ENCODE measurements around the gene MAJIN. TPM values are rescaled to one million over a fixed set of nuclear protein-coding genes. Genes with fewer than 3 reads are reported as not detected.

The MAJIN gene
- total and polyA plus RNA-seq, 4 donors = 0.09 to 0.31 TPM; not detected in 2

DNA sequence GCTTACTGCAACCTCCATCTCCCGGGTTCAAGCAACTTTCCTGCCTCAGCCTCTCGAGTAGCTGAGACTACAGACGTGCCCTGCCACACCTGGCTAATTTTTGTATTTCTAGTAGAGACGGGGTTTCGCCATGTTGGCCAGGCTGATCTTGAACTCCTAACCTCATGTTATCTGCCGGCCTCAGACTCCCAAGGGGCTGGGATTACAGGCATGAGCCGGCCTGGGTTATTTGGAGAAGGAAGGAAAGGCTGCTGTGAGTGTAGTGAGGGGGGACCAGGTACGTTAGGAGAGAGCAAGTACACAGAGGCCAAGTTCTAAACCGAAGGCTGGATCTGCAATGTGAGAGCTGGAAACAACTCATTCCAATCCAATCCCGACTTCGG is 24.4 kb upstream of the MAJIN start:
- H3K4me1 ChIP-seq (ENCODE audit: control insufficient read depth in 4 of 4, insufficient read depth in 4 of 4, low read length in 3 of 4) = peaks cover 0 to 22% (median 13%) of the 10 kb centered on the region in 4 donors
- peak overlapping the region; percentile 73 to 78 for H3K27ac ChIP-seq (ENCODE audit: low read depth in 1 of 2, low read length in 2 of 2)
- TF ChIP-seq RAD21 (IDR thresholded peaks at IDR 0.05) (no peak), JUND (IDR thresholded peaks at IDR 0.05) (no peak), HNF4A (conservative IDR thresholded peaks at IDR 0.05) (no peak), CTCF (IDR thresholded peaks at IDR 0.05; ENCODE audit: low read depth, low read length, missing input control) (no peak), EGR1 (IDR thresholded peaks at IDR 0.05; ENCODE audit: low read depth in 2 of 2) (no peak), TAF1 (conservative IDR thresholded peaks at IDR 0.05) (no peak), MAX (IDR thresholded peaks at IDR 0.05) (no peak), FOXA1 (IDR thresholded peaks at IDR 0.05) (no peak), REST (IDR thresholded peaks at IDR 0.05) (no peak), NR2F2 (IDR thresholded peaks at IDR 0.05) (no peak), ZBTB33 (IDR thresholded peaks at IDR 0.05) (no peak), FOXA2 (IDR thresholded peaks at IDR 0.05) (no peak), SP1 (IDR thresholded peaks at IDR 0.05) (no peak), HNF4G (IDR thresholded peaks at IDR 0.05) (no peak)
- TF ChIP-seq, protein P1, sequence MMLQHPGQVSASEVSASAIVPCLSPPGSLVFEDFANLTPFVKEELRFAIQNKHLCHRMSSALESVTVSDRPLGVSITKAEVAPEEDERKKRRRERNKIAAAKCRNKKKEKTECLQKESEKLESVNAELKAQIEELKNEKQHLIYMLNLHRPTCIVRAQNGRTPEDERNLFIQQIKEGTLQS (IDR thresholded peaks at IDR 0.05) = no peak
- H3K9ac ChIP-seq (ENCODE audit: low read depth in 1 of 2, low read length in 2 of 2) = peak overlapping the region; percentile 87 to 95
- DNase-seq (ENCODE audit: low spot score) = no peak
- peak overlapping the region; percentile 77 to 92 (median 80) for H3K4me3 ChIP-seq (ENCODE audit: low read depth in 1 of 3, low read length in 3 of 3)
- H3K9me3 ChIP-seq (ENCODE audit: control insufficient read depth in 4 of 4, low read length in 3 of 4) = no peaks in the 10 kb centered on the region
- no peaks in the 10 kb centered on the region for H3K27me3 ChIP-seq (ENCODE audit: control insufficient read depth in 4 of 4, insufficient read depth in 4 of 4, low read length in 3 of 4)
- WGBS = 13% methylated on average over 11 of the region's 11 CpGs
- H3K36me3 ChIP-seq (ENCODE audit: control insufficient read depth in 4 of 4, insufficient read depth in 3 of 4, low read depth in 1 of 4, low read length in 3 of 4) = peaks cover 0 to 2% (median 0%) of the 10 kb centered on the region in 4 donors

- Histone ChIP-seq H3K4me3 (ENCODE audit: low read depth in 1 of 3, low read length in 3 of 3) (no peak overlapping the region), H3K27me3 (ENCODE audit: control insufficient read depth in 4 of 4, insufficient read depth in 4 of 4, low read length in 3 of 4) (no peaks in the 10 kb centered on the region), H3K36me3 (ENCODE audit: control insufficient read depth in 4 of 4, insufficient read depth in 3 of 4, low read depth in 1 of 4, low read length in 3 of 4) (peaks cover 0 to 2% (median 0%) of the 10 kb centered on the region in 4 donors), H3K9ac (ENCODE audit: low read depth in 1 of 2, low read length in 2 of 2) (no peak overlapping the region), H3K9me3 (ENCODE audit: control insufficient read depth in 4 of 4, low read length in 3 of 4) (no peaks in the 10 kb centered on the region), H3K27ac (ENCODE audit: low read depth in 1 of 2, low read length in 2 of 2) (no peak overlapping the region), H3K4me1 (ENCODE audit: control insufficient read depth in 4 of 4, insufficient read depth in 4 of 4, low read length in 3 of 4) (peaks cover 0 to 29% (median 16%) of the 10 kb centered on the region in 4 donors)
- DNase-seq (ENCODE audit: low spot score) = no peak
- 95% methylated on average over 7 of the region's 7 CpGs for WGBS
- TF ChIP-seq CTCF (IDR thresholded peaks at IDR 0.05; ENCODE audit: low read depth, low read length, missing input control) = no peak
- TF ChIP-seq SP1 (IDR thresholded peaks at IDR 0.05) = no peak
- TF ChIP-seq YY1 (IDR thresholded peaks at IDR 0.05) = no peak
- TF ChIP-seq EGR1 (IDR thresholded peaks at IDR 0.05; ENCODE audit: low read depth in 2 of 2) = no peak
- no peak for TF ChIP-seq HNF4G (IDR thresholded peaks at IDR 0.05)
- TF ChIP-seq RXRA (IDR thresholded peaks at IDR 0.05) = no peak
Observed at GRCh38 chr11:64994318-64994717, 22.4 kb upstream of the MAJIN start.

All from liver (tissue), 9 donors.